Dendritic cell treated with granulocyte-macrophage colony-stimulating factor and Interleukin-4, amounts not matched to agents 40 ng/mL and 50 ng/mL, for 4 days (primary cell): ENCODE data around the gene CAPN13.

Experiments used
- H3K27ac Mint-ChIP-seq: one replicate; pipeline ENCODE4 v1.8.0; 2022; ENCODE audit warnings: mild to moderate bottlenecking, mixed read lengths
- H3K27me3 Mint-ChIP-seq: one replicate; pipeline ENCODE4 v1.8.0; 2022; ENCODE audit warnings: mild to moderate bottlenecking, mixed read lengths
- H3K36me3 Mint-ChIP-seq: one replicate; pipeline ENCODE4 v1.8.0; 2022; ENCODE audit warnings: low read depth, mixed read lengths
- H3K4me1 Mint-ChIP-seq: one replicate; pipeline ENCODE4 v1.8.0; 2022; ENCODE audit warnings: low read depth, mixed read lengths
- H3K4me3 Mint-ChIP-seq: one replicate; pipeline ENCODE4 v1.8.0; 2022; ENCODE audit warnings: mild to moderate bottlenecking, moderate library complexity, mixed read lengths
- H3K9me3 Mint-ChIP-seq: one replicate; pipeline ENCODE4 v1.8.0; 2022; ENCODE audit warnings: mixed read lengths
- intact Hi-C: fragments of 100-400 bp; cut with micrococcal nuclease; formaldehyde crosslinking; loops from one replicate; pipeline ENCODE4 v1.15.0; 2022

The CAPN13 gene, protein sequence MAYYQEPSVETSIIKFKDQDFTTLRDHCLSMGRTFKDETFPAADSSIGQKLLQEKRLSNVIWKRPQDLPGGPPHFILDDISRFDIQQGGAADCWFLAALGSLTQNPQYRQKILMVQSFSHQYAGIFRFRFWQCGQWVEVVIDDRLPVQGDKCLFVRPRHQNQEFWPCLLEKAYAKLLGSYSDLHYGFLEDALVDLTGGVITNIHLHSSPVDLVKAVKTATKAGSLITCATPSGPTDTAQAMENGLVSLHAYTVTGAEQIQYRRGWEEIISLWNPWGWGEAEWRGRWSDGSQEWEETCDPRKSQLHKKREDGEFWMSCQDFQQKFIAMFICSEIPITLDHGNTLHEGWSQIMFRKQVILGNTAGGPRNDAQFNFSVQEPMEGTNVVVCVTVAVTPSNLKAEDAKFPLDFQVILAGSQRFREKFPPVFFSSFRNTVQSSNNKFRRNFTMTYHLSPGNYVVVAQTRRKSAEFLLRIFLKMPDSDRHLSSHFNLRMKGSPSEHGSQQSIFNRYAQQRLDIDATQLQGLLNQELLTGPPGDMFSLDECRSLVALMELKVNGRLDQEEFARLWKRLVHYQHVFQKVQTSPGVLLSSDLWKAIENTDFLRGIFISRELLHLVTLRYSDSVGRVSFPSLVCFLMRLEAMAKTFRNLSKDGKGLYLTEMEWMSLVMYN

DNA sequence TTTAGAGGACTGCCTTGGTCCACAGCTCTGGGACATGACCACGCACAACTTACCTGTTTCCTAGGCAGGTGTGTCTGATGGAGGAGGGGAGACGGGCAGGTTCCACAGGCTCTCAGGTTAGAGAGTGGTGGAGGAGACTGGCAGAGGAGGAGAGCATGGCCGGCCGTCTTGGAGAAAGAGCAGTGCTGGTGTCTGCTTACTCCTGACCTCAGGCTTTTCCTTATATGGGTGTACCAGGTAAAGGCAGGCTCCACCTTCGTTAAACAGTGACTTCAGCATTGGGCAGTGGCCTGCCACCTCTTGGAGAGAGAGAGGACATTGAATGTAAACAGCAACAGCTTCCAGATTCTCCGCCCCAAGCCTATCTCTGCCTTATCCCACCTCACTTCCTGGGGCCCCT lies at the start of gene CAPN13:
Gene CAPN13, minus strand, starts transcription at position 198 of the 400 bp plus-strand sequence. CDS start 20,121 bp downstream, outside the sequence.
- H3K36me3 Mint-ChIP-seq, result no peaks in the 10 kb centered on the region
- no peak within 1 kb of the TSS for H3K4me3 Mint-ChIP-seq
- peaks cover 55% of the 10 kb centered on the region for H3K27me3 Mint-ChIP-seq
- no peak within 1 kb of the TSS for H3K27ac Mint-ChIP-seq
- H3K9me3 Mint-ChIP-seq, result no peaks in the 10 kb centered on the region
- H3K4me1 Mint-ChIP-seq, result no peaks in the 10 kb centered on the region
- intact Hi-C loops, result no loop called here

DNA sequence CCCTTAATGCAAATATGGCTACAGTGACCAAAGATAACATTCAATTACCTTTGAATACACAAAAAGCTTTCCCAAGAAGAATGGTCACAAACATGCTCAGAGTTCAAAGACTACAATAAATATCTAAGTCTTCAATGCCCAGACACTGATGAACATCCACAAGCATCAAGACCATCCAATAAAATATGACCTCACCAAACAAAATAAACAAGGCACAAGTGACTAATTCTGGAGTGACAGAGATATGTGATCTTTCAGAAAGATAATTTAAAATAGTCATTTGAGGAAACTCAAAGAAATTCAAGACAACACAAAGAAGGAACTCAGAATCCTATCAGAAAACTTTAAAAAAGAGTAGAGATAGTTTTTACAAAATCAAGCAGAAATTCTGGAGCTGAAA lies 40.6 kb upstream of the CAPN13 start:
- Mint-ChIP-seq H3K36me3 (no peaks in the 10 kb centered on the region), H3K4me3 (no peak overlapping the region), H3K9me3 (peaks cover 43% of the 10 kb centered on the region), H3K27ac (no peak overlapping the region), H3K27me3 (no peaks in the 10 kb centered on the region), H3K4me1 (no peaks in the 10 kb centered on the region)
- intact Hi-C loops, result no loop called here

DNA sequence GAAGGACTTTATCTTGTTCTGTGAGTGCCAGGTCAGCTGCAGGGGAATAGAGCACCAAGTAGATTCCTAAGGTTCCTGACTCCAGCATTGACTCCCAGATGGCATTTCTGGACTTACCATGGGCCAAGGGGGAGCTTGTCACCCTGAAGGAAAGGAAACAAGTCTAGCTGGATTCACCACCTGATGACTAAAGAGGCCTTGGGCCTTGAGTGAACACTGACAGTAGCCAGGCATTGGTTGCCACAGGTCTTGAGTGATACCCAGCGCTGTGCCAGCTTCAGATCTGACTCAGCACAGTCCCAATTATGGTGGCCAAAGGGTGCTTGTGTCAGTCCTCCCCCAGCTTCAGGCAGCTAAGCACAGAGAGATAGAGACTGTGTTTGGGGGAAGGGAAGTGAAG lies 40.1 kb upstream of the CAPN13 start:
- H3K27me3 Mint-ChIP-seq, result no peaks in the 10 kb centered on the region
- H3K36me3 Mint-ChIP-seq, result no peaks in the 10 kb centered on the region
- intact Hi-C loops, result no loop called here
- no peak overlapping the region for H3K27ac Mint-ChIP-seq
- H3K4me1 Mint-ChIP-seq, result no peaks in the 10 kb centered on the region
- H3K4me3 Mint-ChIP-seq, result no peak overlapping the region
- peaks cover 43% of the 10 kb centered on the region for H3K9me3 Mint-ChIP-seq

DNA sequence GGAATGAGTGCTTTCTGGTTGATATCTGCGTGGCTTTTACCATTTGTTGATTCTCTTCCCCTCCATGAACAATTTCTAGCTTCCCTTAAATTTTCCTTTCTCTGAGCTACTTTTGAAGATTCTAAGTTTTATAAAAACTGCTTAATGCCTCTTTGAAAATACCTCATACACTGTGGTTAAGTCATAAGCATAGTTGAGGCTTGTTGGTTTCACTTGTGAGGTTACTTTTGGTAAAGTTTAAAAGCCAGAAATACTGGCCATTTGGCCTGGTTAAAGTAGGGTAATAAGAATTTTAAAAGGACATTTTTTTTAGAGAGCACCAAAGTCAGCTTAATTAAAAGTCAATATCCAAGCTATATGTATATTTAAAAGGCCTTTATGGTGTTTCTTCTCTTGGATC lies 21.3 kb upstream of the CAPN13 start:
- Mint-ChIP-seq H3K36me3 (no peaks in the 10 kb centered on the region), H3K4me1 (no peaks in the 10 kb centered on the region), H3K9me3 (peaks cover 23% of the 10 kb centered on the region), H3K4me3 (no peak overlapping the region), H3K27ac (no peak overlapping the region), H3K27me3 (peaks cover under 1% of the 10 kb centered on the region)
- intact Hi-C loops, result no loop called here

DNA sequence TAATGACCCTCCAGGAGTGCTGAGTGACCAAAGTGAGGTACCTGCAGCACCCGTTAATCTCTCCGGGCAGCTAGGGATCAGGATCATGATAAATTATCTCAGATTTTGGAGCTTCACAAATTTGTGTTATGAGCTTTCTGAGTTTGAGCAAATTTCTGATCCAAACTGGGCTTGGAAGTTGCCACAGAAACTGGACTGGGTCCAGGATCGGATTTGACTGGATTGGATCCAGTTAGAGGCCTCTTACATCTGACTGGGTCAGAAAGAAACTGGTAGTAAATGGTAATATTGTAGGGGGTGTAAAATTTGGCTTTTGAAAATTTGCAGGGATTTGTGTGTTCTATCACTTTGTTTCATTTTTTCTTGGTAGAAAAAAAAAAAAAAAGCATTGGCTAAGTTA lies 19.7 kb upstream of the CAPN13 start:
- peaks cover 23% of the 10 kb centered on the region for H3K9me3 Mint-ChIP-seq
- no peaks in the 10 kb centered on the region for H3K36me3 Mint-ChIP-seq
- peaks cover 3% of the 10 kb centered on the region for H3K27me3 Mint-ChIP-seq
- no peak overlapping the region for H3K27ac Mint-ChIP-seq
- H3K4me1 Mint-ChIP-seq, result no peaks in the 10 kb centered on the region
- intact Hi-C loops, result no loop called here
- H3K4me3 Mint-ChIP-seq, result no peak overlapping the region

DNA sequence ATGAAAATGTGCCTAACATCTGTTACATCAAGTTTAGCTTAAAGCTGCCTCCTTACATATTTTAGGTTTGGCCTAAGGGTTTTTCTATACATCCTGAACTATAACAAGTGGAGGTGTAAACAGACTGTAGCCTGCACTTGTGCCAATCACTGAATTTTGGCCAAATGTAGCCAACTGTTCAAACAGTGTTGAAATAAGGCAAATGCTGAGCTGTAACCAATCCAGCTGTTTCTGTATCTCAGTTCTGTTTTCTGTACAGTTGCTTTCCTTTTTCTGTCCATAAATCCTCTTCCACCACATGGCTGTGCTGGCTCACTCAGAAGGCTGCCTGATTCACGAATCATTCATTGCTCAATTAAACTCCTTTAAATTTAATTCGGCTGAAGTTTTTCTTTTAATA lies 19.2 kb upstream of the CAPN13 start:
- Mint-ChIP-seq H3K9me3 (peaks cover 23% of the 10 kb centered on the region), H3K4me3 (no peak overlapping the region), H3K27me3 (peaks cover 3% of the 10 kb centered on the region), H3K4me1 (no peaks in the 10 kb centered on the region), H3K36me3 (no peaks in the 10 kb centered on the region), H3K27ac (no peak overlapping the region)
- intact Hi-C loops, result no loop called here

DNA sequence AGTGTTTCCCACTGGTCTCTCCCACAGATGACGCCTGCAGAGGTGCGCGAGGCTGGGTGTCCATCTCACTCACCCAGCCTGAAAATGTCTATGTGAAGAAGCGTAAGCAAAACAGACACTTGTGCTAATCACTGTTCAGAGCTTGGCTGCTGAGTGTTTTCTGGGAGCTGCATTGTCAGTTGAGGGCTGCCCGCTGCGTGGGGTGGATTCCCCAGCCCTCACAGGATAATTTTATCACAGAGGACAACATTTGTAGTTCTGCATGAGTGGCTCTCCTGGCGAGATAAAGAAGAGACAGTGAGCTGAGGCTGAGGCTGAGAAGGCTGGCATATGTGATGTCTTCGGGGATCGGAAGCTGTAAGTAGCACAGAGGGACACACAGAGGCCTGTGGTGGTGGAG lies 16.2 kb upstream of the CAPN13 start:
- Mint-ChIP-seq H3K4me3 (no peak overlapping the region), H3K27ac (no peak overlapping the region), H3K9me3 (peaks cover 12% of the 10 kb centered on the region), H3K4me1 (no peaks in the 10 kb centered on the region), H3K27me3 (peaks cover 3% of the 10 kb centered on the region), H3K36me3 (no peaks in the 10 kb centered on the region)
- intact Hi-C loops, result no loop called here

DNA sequence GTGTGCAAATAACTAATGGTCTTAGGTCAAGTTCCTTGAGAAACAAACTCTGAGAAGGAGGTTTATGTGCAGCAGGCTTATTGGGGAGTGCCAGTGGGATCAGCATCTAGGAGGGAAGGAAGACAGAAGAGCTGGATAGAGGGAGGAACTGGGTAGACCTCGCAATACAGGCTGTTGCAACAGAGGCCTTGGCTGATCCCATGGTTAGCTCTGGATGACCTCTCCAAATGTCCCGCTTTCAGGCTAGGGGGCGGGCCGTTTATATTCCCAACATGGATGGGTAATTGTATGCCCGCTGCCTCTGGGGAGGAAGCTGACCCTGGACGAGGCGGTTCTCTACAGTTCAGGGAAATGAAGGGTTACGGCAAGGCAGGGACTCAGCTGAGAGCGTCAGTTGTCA lies 14.7 kb upstream of the CAPN13 start:
- Mint-ChIP-seq H3K27me3 (peaks cover 3% of the 10 kb centered on the region), H3K9me3 (peaks cover 8% of the 10 kb centered on the region), H3K4me3 (no peak overlapping the region), H3K4me1 (no peaks in the 10 kb centered on the region), H3K36me3 (no peaks in the 10 kb centered on the region), H3K27ac (no peak overlapping the region)
- intact Hi-C loops, result no loop called here

DNA sequence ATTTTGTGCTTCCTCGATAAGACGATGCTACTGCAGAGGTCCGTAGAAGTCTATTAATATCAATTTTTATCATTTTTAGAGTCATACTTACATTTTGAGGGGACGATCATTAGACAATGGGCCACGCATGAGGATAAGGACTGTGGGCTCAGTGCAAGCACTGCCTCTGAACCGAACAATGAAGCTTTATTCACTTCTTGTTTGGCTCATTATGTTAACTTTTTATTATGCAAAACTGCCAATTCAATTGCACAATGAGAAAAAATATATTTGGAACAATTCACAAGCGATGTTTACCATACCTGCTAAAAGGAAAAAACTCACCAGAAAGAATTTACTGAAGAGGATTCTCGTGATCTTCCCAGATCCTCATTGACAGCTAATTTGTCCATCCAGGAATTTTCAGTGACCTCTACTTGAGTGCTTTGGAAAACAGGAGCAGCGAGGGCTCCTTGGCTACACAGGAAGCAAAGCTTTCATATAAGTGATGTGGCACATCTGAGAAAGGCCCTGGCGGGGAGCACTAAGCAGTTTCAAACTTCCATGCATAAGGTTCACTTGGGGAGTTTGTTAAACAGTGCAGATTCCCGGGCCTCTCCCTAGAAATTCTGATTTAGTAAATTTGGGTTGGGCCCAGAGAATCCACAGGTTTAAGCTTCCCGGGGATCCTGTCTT lies 13.3 kb upstream of the CAPN13 start:
- Mint-ChIP-seq H3K4me1 (no peaks in the 10 kb centered on the region), H3K27ac (no peak overlapping the region), H3K9me3 (no peaks in the 10 kb centered on the region), H3K27me3 (peaks cover 3% of the 10 kb centered on the region), H3K4me3 (no peak overlapping the region), H3K36me3 (no peaks in the 10 kb centered on the region)
- intact Hi-C loops, result no loop called here

DNA sequence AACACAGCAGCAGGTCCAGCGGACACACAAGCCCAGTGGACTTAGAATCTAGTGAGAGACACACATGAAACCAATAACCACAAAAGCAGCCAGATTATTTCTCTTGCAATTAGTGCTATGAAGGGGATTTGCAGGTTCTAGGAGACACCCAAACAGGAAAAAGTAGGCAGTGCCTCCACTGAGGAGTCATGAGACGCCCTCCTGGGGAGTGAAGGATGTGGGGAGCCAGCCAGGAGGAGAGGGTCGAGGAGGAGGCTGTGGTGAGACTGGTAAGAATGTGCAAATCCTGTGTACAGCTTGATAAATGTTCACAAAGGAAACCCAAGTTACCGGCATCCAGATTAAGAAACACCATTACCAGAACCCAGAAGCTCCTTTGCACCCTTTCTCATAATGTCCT lies 2.7 kb upstream of the CAPN13 start:
- Mint-ChIP-seq H3K27me3 (peaks cover 39% of the 10 kb centered on the region), H3K4me1 (no peaks in the 10 kb centered on the region), H3K36me3 (no peaks in the 10 kb centered on the region), H3K27ac (no peak overlapping the region), H3K4me3 (no peak overlapping the region), H3K9me3 (peaks cover 5% of the 10 kb centered on the region)
- intact Hi-C loops, result no loop called here

DNA sequence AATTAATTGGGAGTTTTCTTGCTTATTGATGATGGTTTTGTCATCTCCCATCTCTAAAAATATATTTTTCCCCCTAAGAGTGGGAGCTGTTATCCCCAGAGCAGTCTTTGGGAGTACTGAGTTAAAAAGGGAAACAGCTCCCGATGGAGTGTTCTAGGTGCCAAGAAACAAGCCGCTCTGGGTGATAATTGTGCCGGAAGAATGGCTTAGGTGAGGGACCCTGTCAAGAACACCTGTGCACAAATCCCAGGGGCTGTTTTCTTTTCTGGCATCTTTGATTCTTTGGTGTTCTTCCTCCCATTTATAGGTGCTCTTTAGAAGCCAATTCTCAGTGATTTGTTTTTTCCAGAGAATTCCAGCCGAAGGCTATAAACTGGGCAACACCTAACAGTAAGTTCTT lies 1.4 kb upstream of the CAPN13 start:
- no peak overlapping the region for H3K4me3 Mint-ChIP-seq
- intact Hi-C loops, result no loop called here

DNA sequence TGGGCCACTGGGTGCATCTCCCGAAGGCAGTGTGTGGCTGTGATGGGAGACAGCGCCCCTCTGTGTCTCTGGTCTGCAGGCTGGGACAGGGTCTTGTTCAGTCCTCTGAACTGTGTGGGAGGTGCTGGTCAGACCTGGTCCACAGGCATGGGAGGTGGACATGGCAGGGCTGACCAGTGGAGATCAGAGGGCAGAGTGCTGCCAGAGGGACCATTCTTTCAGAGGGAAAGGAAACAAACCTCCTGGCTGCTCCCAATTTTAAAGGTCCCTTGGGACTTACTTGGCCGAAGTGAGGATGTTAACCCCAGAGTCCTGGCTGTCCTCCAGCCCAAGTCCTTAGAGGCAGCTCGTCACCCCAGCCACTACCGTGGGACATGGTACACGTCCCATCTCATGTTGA lies 4.0 kb downstream of the CAPN13 start:
- H3K27me3 Mint-ChIP-seq, result peaks cover 63% of the 10 kb centered on the region
- no peak overlapping the region for H3K27ac Mint-ChIP-seq
- intact Hi-C loops, result no loop called here
- no peaks in the 10 kb centered on the region for H3K36me3 Mint-ChIP-seq
- no peaks in the 10 kb centered on the region for H3K9me3 Mint-ChIP-seq
- H3K4me3 Mint-ChIP-seq, result no peak overlapping the region
- peaks cover 16% of the 10 kb centered on the region for H3K4me1 Mint-ChIP-seq

More for the DNA sequence above, 1.4 kb upstream of the CAPN13 start:
- H3K9me3 Mint-ChIP-seq, result no peaks in the 10 kb centered on the region
- no peaks in the 10 kb centered on the region for H3K36me3 Mint-ChIP-seq
- H3K27me3 Mint-ChIP-seq, result peaks cover 43% of the 10 kb centered on the region
- no peaks in the 10 kb centered on the region for H3K4me1 Mint-ChIP-seq
- no peak overlapping the region for H3K27ac Mint-ChIP-seq

DNA sequence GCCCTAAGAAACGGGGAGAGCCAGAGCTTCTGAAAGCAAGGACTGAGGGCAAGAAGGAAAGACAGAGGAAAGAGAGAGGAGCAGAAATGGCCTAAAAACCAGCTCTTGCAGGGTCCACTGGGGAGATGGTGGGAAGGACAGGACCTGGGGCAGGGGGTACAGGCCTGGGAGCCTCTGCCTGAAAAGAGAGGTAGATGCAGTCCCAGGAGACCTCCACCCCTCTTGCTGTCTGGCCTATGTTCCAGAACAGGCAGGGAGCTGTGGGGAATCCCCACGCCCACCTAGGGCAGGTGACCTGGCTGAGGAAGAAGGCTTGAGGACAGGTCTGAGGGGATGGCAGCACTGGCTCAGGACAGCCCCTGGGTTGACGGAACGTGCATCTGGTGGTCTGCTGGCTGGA lies 4.6 kb downstream of the CAPN13 start:
- Mint-ChIP-seq H3K4me3 (no peak overlapping the region), H3K27ac (no peak overlapping the region), H3K9me3 (no peaks in the 10 kb centered on the region), H3K36me3 (no peaks in the 10 kb centered on the region), H3K4me1 (peaks cover 18% of the 10 kb centered on the region), H3K27me3 (peaks cover 67% of the 10 kb centered on the region)
- intact Hi-C loops, result no loop called here

DNA sequence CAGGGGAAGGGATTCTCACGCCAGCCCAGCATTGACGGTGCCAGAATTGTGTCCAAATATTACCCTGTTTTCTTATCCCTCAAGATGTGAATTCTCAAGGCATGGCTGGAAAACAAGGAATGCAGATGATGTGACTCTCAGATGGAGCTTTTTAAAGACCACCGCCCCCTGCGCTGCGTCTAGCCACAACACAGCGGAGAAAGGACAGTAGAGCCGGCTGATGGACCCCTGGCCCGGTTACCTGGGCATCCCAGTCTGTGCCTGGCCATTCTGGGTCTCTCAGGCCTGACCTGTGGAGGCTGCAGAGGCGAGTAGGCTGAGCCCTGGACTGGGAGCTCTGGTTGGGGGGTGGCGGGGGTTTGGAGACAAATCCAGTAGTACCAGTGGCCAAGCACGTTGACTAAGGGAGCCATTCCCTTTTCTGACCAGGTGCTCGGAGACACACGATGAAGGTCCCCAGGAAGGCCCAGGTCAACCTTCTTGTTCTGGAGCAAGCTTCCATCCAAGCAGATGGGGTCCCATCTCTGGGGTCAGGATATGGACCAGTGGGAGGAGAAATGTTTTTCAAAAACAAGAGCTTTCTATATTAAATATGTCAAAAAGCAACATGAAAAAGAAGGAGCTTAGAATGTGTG lies 5.3 kb downstream of the CAPN13 start:
- Mint-ChIP-seq H3K27me3 (peaks cover 67% of the 10 kb centered on the region), H3K36me3 (no peaks in the 10 kb centered on the region), H3K9me3 (no peaks in the 10 kb centered on the region), H3K27ac (no peak overlapping the region), H3K4me3 (no peak overlapping the region), H3K4me1 (peaks cover 18% of the 10 kb centered on the region)
- intact Hi-C loops, result no loop called here
